Peyer's patch (tissue), 4 donors: ENCODE data around the gene EYA2. TPM values are rescaled to one million over a fixed set of nuclear protein-coding genes. Genes with fewer than 3 reads are reported as not detected.

Experiments
- DNase-seq, 3 donors: peaks; one replicate each; pipeline ENCODE4 v3.0.0-alpha.2; 2017 to 2019
- H3K27ac ChIP-seq, 4 donors: fragments of 200-600 bp; sonication (generic); one replicate each; pipeline ENCODE4 v1.5.1; 2016 to 2019
- H3K27me3 ChIP-seq, 2 donors: fragments of 200-600 bp; sonication (generic); one replicate each; pipeline ENCODE4 v1.5.1; 2019
- H3K36me3 ChIP-seq, 3 donors: fragments of 200-600 bp; sonication (generic); one replicate each; pipeline ENCODE4 v1.5.1; 2016 to 2019
- H3K4me1 ChIP-seq, 4 donors: fragments of 200-600 bp; sonication (generic); one replicate each; pipeline ENCODE4 v1.5.1; 2016 to 2019
- H3K4me3 ChIP-seq, 4 donors: fragments of 200-600 bp; sonication (generic); 1 replicate in 3 of 4; 2 replicates in 1 of 4; pipeline ENCODE4 v1.5.1; 2016 to 2019; ENCODE audit warnings: mild to moderate bottlenecking in 1 of 4
- H3K9me3 ChIP-seq, 4 donors: fragments of 200-600 bp; sonication (generic); one replicate each; pipeline ENCODE4 v1.5.1; 2016 to 2019; ENCODE audit warnings: mild to moderate bottlenecking in 1 of 4
- POLR2A ChIP-seq, 2 donors: fragments of 450-650 bp; IDR thresholded peaks; one replicate each; pipeline ENCODE4 v1.5.1; 2017; ENCODE audit warnings: antibody characterized with exemption in 2 of 2, mild to moderate bottlenecking in 2 of 2, moderate library complexity in 2 of 2
- total RNA-seq, 4 donors: library from RNA; depleted of rRNA; stranded (reverse); fragments of >200 nt; gene quantifications; one replicate each; pipeline ENCODE4 v1.1.0, GENCODE V29; 2016
- TF ChIP-seq, protein P1 (sequence below), 6 experiments: fragments of 450-650 bp in 4 of 6; fragments of 200-600 bp in 2 of 6; sonication (generic) in 1 of 6; IDR thresholded peaks; one replicate each; pipeline ENCODE4 v1.5.1; 2017 to 2019; ENCODE audit warnings: antibody characterized with exemption in 6 of 6, mild to moderate bottlenecking in 3 of 6, moderate library complexity in 1 of 6

The EYA2 gene
- total RNA-seq, 4 donors from 2014 or later = 0.40 to 1.7 TPM; not detected in 2

GRCh38 chr20:47033665-47034064, 139.0 kb downstream of the EYA2 start:
- no peaks in the 10 kb centered on the region for H3K27me3 ChIP-seq
- no peak overlapping the region for H3K4me3 ChIP-seq
- no peaks in the 10 kb centered on the region for H3K4me1 ChIP-seq
- H3K27ac ChIP-seq = no peak overlapping the region
- TF ChIP-seq, protein P1, sequence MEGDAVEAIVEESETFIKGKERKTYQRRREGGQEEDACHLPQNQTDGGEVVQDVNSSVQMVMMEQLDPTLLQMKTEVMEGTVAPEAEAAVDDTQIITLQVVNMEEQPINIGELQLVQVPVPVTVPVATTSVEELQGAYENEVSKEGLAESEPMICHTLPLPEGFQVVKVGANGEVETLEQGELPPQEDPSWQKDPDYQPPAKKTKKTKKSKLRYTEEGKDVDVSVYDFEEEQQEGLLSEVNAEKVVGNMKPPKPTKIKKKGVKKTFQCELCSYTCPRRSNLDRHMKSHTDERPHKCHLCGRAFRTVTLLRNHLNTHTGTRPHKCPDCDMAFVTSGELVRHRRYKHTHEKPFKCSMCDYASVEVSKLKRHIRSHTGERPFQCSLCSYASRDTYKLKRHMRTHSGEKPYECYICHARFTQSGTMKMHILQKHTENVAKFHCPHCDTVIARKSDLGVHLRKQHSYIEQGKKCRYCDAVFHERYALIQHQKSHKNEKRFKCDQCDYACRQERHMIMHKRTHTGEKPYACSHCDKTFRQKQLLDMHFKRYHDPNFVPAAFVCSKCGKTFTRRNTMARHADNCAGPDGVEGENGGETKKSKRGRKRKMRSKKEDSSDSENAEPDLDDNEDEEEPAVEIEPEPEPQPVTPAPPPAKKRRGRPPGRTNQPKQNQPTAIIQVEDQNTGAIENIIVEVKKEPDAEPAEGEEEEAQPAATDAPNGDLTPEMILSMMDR (IDR thresholded peaks at IDR 0.05) = no peak
- no peak for TF ChIP-seq POLR2A (IDR thresholded peaks at IDR 0.05)
- H3K9me3 ChIP-seq = no peaks in the 10 kb centered on the region
- no peak for DNase-seq
- H3K36me3 ChIP-seq = no peaks in the 10 kb centered on the region

GRCh38 chr20:47035026-47035590, 140.5 kb downstream of the EYA2 start:
- no peak for DNase-seq
- no peak overlapping the region for H3K4me3 ChIP-seq
- H3K9me3 ChIP-seq = no peaks in the 10 kb centered on the region
- no peaks in the 10 kb centered on the region for H3K4me1 ChIP-seq
- no peaks in the 10 kb centered on the region for H3K27me3 ChIP-seq
- no peak overlapping the region for H3K27ac ChIP-seq
- H3K36me3 ChIP-seq = no peaks in the 10 kb centered on the region
- TF ChIP-seq, protein P1 (IDR thresholded peaks at IDR 0.05) = no peak
- no peak for TF ChIP-seq POLR2A (IDR thresholded peaks at IDR 0.05)

DNA sequence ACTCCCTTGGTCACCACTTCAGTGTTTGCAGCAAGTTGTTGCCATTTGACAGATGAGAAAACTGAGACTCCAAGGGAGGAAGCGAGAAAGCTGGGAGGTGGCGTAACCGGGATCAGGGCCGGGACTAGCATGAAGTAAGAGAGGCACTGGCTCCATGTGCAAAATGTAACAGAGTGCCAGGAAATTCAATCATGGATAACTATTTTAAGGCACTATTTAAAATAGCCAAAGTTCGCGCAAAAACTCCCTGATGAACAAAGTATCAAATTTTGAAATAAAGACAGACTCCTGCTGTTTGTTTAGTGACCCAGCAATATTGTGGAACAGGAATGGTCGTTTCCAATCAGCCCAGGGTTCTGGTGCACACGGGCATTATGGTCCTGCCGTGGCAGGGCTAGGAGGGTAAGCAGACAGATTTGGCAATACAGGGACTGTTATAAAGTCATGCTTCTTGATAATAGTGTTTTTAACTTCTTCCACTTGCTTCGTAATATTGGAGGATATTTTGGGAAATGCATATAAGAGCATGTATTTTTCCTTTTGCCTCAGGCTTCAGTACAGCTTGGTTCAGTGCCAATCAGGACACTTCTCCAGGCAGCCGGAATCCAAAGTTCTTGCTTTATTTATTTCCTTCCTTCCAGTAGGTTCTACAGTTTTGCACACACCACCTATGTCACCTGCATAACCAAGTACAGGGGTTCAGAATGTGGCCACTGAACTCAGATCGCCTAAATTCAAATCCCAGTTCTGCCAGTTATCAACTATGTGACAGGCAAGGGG, 141.6 kb downstream of the EYA2 start:
- no peak overlapping the region for H3K4me3 ChIP-seq
- H3K36me3 ChIP-seq = no peaks in the 10 kb centered on the region
- H3K4me1 ChIP-seq = no peaks in the 10 kb centered on the region
- no peak overlapping the region for H3K27ac ChIP-seq
- DNase-seq = no peak
- H3K9me3 ChIP-seq = no peaks in the 10 kb centered on the region
- no peak for TF ChIP-seq POLR2A (IDR thresholded peaks at IDR 0.05)
- TF ChIP-seq, protein P1 (IDR thresholded peaks at IDR 0.05) = no peak
- no peaks in the 10 kb centered on the region for H3K27me3 ChIP-seq

- DNase-seq = no peak
- TF ChIP-seq, protein P1 (IDR thresholded peaks at IDR 0.05) = no peak
- no peak for TF ChIP-seq POLR2A (IDR thresholded peaks at IDR 0.05)
- Histone ChIP-seq H3K4me3 (no peak overlapping the region), H3K4me1 (no peaks in the 10 kb centered on the region), H3K9me3 (no peaks in the 10 kb centered on the region), H3K27ac (no peak overlapping the region), H3K36me3 (no peaks in the 10 kb centered on the region), H3K27me3 (no peaks in the 10 kb centered on the region)
Observed at GRCh38 chr20:47038566-47039560, 144.2 kb downstream of the EYA2 start.

- Histone ChIP-seq H3K4me3 (no peak overlapping the region), H3K9me3 (no peaks in the 10 kb centered on the region), H3K36me3 (no peaks in the 10 kb centered on the region), H3K4me1 (no peaks in the 10 kb centered on the region), H3K27ac (no peak overlapping the region), H3K27me3 (no peaks in the 10 kb centered on the region)
- DNase-seq = no peak
- TF ChIP-seq, protein P1 (IDR thresholded peaks at IDR 0.05) = no peak
- no peak for TF ChIP-seq POLR2A (IDR thresholded peaks at IDR 0.05)
Observed at GRCh38 chr20:47040506-47041125, 146.0 kb downstream of the EYA2 start.
